Measurements from ENCODE around the gene BBOF1. TPM values are rescaled to one million over a fixed set of nuclear protein-coding genes. Genes with fewer than 3 reads are reported as not detected.

BBOF1 gene
- total and polyA plus RNA-seq, 9 of the 15 experiments (the other 6 are each of a cell fraction or from before 2014, with no cell fraction given), result 1.3 to 4.9 (median 4.2) TPM

DNA sequence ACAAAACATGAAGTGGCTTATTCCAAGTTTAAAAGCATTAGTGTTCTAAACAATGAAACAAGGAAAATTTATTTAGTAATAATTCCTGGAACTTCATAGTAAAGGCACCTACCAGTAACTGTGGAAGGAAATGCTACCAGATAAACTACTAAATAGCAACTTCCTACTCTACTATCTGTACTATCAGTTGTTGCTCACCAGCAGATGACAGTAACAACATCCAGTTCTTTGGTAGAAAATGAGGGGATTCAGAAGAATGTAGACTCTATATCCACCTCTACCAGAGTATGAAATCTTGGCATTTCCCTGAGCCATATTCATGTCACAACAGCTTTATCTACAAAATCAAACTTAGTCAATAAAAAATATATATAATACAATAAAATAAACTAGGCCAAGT, 3.2 kb upstream of the BBOF1 start:
- Histone ChIP-seq H3K4me3 (no peak overlapping the region), H3K36me3 (ENCODE audit: control insufficient read depth, insufficient read depth, low read length) (peaks cover 25% of the 10 kb centered on the region; the same call in 2 of the 3 replicates), H3K27me3 (ENCODE audit: control insufficient read depth in 2 of 2, insufficient read depth in 2 of 2, low read length in 2 of 2) (no peaks in the 10 kb centered on the region), H3K79me2 (ENCODE audit: control insufficient read depth, insufficient read depth, low read length) (peaks cover 16% of the 10 kb centered on the region), H3K9me1 (ENCODE audit: control insufficient read depth, insufficient read depth, low read length) (no peaks in the 10 kb centered on the region), H2AFZ (ENCODE audit: low read depth, low read length) (peak overlapping the region; percentile 51), H3K9me3 (replicated peaks; ENCODE audit: control insufficient read depth, insufficient read depth, low read depth, low read length) (no peaks in the 10 kb centered on the region), H3K4me1 (replicated peaks in 1 of 2; ENCODE audit: control insufficient read depth in 2 of 2, insufficient read depth in 2 of 2, low read length in 2 of 2) (peaks cover 15 to 17% of the 10 kb centered on the region in 2 experiments; a peak in 4 of 5 replicates), H3K4me2 (ENCODE audit: insufficient read depth, low read length) (peak overlapping the region; percentile 46; the same call in 1 of the 2 replicates), H3K9ac (ENCODE audit: insufficient read depth in 1 of 2, low read depth in 2 of 2, low read length in 2 of 2) (peak overlapping the region in 1 of 2 experiments; percentile 48; a peak in 2 of 4 replicates), H4K20me1 (replicated peaks; ENCODE audit: control insufficient read depth, insufficient read depth, low read length) (no peaks in the 10 kb centered on the region), H3K27ac (ENCODE audit: extremely low read depth, low read depth, low read length) (peak overlapping the region; percentile 69)
- TF ChIP-seq KAT8 (IDR thresholded peaks at IDR 0.05; ENCODE audit: low read depth), result no peak
- TF ChIP-seq SMARCE1 (IDR thresholded peaks at IDR 0.05), result peak; percentile 47; the same call in 1 of the 2 replicates
- peak; percentile 12 for TF ChIP-seq TBP (optimal IDR thresholded peaks at IDR 0.05; ENCODE audit: low read depth, low read length)
- peak; percentile 52 for TF ChIP-seq DPF2 (IDR thresholded peaks at IDR 0.05)
- TF ChIP-seq EP300 (IDR thresholded peaks at IDR 0.05; ENCODE audit: low read length), result 0 out of 2 replicates have a peak, but pooled peaks have one; percentile 5
- TF ChIP-seq LEF1 (IDR thresholded peaks at IDR 0.05), result 0 out of 2 replicates have a peak, but pooled peaks have one; percentile 28
- no peak for TF ChIP-seq GTF2F1 (IDR thresholded peaks at IDR 0.05; ENCODE audit: low read depth, low read length)
- no peak for TF ChIP-seq ILF3 (IDR thresholded peaks at IDR 0.05; ENCODE audit: borderline replicate concordance)
- TF ChIP-seq, protein P1, sequence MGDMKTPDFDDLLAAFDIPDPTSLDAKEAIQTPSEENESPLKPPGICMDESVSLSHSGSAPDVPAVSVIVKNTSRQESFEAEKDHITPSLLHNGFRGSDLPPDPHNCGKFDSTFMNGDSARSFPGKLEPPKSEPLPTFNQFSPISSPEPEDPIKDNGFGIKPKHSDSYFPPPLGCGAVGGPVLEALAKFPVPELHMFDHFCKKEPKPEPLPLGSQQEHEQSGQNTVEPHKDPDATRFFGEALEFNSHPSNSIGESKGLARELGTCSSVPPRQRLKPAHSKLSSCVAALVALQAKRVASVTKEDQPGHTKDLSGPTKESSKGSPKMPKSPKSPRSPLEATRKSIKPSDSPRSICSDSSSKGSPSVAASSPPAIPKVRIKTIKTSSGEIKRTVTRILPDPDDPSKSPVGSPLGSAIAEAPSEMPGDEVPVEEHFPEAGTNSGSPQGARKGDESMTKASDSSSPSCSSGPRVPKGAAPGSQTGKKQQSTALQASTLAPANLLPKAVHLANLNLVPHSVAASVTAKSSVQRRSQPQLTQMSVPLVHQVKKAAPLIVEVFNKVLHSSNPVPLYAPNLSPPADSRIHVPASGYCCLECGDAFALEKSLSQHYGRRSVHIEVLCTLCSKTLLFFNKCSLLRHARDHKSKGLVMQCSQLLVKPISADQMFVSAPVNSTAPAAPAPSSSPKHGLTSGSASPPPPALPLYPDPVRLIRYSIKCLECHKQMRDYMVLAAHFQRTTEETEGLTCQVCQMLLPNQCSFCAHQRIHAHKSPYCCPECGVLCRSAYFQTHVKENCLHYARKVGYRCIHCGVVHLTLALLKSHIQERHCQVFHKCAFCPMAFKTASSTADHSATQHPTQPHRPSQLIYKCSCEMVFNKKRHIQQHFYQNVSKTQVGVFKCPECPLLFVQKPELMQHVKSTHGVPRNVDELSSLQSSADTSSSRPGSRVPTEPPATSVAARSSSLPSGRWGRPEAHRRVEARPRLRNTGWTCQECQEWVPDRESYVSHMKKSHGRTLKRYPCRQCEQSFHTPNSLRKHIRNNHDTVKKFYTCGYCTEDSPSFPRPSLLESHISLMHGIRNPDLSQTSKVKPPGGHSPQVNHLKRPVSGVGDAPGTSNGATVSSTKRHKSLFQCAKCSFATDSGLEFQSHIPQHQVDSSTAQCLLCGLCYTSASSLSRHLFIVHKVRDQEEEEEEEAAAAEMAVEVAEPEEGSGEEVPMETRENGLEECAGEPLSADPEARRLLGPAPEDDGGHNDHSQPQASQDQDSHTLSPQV (IDR thresholded peaks at IDR 0.05), result peak; percentile 54
- TF ChIP-seq, protein P2, sequence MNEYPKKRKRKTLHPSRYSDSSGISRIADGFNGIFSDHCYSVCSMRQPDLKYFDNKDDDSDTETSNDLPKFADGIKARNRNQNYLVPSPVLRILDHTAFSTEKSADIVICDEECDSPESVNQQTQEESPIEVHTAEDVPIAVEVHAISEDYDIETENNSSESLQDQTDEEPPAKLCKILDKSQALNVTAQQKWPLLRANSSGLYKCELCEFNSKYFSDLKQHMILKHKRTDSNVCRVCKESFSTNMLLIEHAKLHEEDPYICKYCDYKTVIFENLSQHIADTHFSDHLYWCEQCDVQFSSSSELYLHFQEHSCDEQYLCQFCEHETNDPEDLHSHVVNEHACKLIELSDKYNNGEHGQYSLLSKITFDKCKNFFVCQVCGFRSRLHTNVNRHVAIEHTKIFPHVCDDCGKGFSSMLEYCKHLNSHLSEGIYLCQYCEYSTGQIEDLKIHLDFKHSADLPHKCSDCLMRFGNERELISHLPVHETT (CRISPR knock-in tag; conservative IDR thresholded peaks at IDR 0.05 in 1 of 2, IDR thresholded peaks at IDR 0.05 in 1 of 2), result 0 out of 4 replicates have a peak, but pooled peaks of 1 of the 2 experiments have one; percentile 24
- TF ChIP-seq POLR2H (tag; IDR thresholded peaks at IDR 0.05; ENCODE audit: low read depth), result 0 out of 2 replicates have a peak, but pooled peaks have one; percentile 24
- peak; percentile 39; the same call in 1 of the 2 replicates for TF ChIP-seq FOSL1 (tag; conservative IDR thresholded peaks at IDR 0.05)
- TF ChIP-seq, protein P3, sequence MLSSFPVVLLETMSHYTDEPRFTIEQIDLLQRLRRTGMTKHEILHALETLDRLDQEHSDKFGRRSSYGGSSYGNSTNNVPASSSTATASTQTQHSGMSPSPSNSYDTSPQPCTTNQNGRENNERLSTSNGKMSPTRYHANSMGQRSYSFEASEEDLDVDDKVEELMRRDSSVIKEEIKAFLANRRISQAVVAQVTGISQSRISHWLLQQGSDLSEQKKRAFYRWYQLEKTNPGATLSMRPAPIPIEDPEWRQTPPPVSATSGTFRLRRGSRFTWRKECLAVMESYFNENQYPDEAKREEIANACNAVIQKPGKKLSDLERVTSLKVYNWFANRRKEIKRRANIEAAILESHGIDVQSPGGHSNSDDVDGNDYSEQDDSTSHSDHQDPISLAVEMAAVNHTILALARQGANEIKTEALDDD (IDR thresholded peaks at IDR 0.05), result peak; percentile 87
- 0 out of 2 replicates have a peak, but pooled peaks have one; percentile 43 for TF ChIP-seq SMARCA4 (IDR thresholded peaks at IDR 0.05)
- intact Hi-C loops (cut with micrococcal nuclease) (loop anchor here (5.0 kb wide), 1 partner anchor 64 kb away; the partner anchor contains the start of genes COQ6 and FAM161B), in situ Hi-C loops (cut with MboI) (no loop called here)
- ATAC-seq (peak; percentile 26; the same call in 2 of the 3 replicates), DNase-seq (ENCODE audit: extremely low read depth in 1 of 4, low spot score in 3 of 4) (peak in 2 of 4 experiments; percentile 22 to 44), FAIRE-seq (peak; percentile 73)
- no TSS peak for BruUV-seq (replicated peaks)
- ChIA-PET POLR2A (interaction anchor here (1.1 kb wide), 1 partner anchor 9 kb away, joined by 3 read pairs; no protein-coding TSS in a partner anchor), CTCF (ENCODE audit: low intra/inter-chr PET ratio) (no interaction called here)

Measured in K562 (cell line).